ENCODE measurements around the gene BCDIN3D. TPM values are rescaled to one million over a fixed set of nuclear protein-coding genes. Genes with fewer than 3 reads are reported as not detected.

BCDIN3D gene
- total and polyA plus RNA-seq, 2 of the 8 experiments (the other 6 are each of a cell fraction or from before 2014, with no cell fraction given), result 1.6 to 2.4 TPM

DNA sequence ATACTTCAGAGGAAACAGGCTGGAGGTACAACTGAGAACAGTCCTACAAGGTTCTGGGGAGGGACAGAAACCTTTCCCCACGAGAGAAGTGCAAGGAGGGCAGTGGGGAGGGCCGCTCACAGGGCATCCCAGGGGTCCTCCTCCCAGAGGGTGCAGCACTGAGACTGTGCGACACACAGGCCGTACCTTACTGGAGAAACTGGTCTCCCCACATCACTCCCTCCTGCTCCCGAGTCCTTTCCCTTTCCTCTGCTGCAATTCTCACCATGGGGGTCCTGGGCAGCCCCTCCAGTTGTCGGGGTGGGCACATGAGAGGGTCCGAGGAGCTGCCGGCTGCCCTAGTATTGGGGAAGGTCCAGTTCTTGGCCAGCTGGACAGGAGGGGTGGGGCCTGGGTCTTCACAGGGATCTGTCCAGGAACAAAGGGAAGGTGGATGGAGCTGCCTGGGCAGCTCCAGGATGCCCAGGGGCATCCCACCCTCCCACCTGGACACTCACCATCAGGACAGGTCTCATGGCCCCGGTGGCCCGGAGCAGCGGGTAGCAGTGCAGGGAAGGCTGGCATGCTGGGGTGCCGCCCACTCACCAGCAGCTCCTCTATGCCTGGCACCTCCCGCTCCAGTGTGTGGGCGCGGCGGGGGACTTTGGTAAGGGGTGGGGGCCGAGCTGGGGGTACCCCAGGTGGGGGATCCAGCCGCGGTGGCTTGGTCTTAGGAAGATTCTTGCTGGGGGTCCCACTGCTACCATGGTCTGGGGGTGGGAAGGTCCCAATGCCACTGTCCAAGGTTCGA, 50.5 kb downstream of the BCDIN3D start:
- Histone ChIP-seq H4K8ac (ENCODE audit: extremely low read depth, insufficient read depth, low read length) (no peak overlapping the region), H3K14ac (ENCODE audit: insufficient read length) (no peak overlapping the region), H3K4ac (replicated peaks; ENCODE audit: insufficient read length, low read depth, low read length) (no peak overlapping the region), H2BK15ac (ENCODE audit: low read length) (no peak overlapping the region), H3K79me1 (ENCODE audit: low read depth, low read length) (no peaks in the 10 kb centered on the region), H4K91ac (replicated peaks; ENCODE audit: insufficient read length, low read length) (no peak overlapping the region), H3K79me2 (ENCODE audit: control insufficient read depth in 1 of 2, insufficient read depth in 2 of 2, low read length in 2 of 2) (no peaks in the 10 kb centered on the region), H3K36me3 (ENCODE audit: control insufficient read depth in 2 of 4, insufficient read depth in 4 of 4, low read length in 3 of 4) (peaks cover 0 to 11% (median 5%) of the 10 kb centered on the region in 4 experiments; a peak in 5 of 8 replicates), H3K27me3 (replicated peaks in 1 of 4; ENCODE audit: control insufficient read depth in 3 of 4, extremely low read depth in 1 of 4, insufficient read depth in 3 of 4, low read length in 3 of 4) (no peaks in the 10 kb centered on the region), H2AK5ac (ENCODE audit: low read depth, low read length) (no peak overlapping the region), H4K5ac (ENCODE audit: insufficient read length, low read depth, low read length) (no peak overlapping the region), H2AFZ (ENCODE audit: low read length) (no peak overlapping the region), H2BK120ac (replicated peaks; ENCODE audit: low read depth, low read length) (no peak overlapping the region), H2BK20ac (ENCODE audit: low read length) (no peak overlapping the region), H3K18ac (ENCODE audit: extremely low read depth, low read length) (no peak overlapping the region), H3K23ac (ENCODE audit: insufficient read length) (no peak overlapping the region), H3K56ac (replicated peaks; ENCODE audit: insufficient read length, low read depth, low read length) (no peak overlapping the region), H2BK5ac (ENCODE audit: low read depth, low read length) (no peak overlapping the region), H3K27ac (ENCODE audit: low read depth, low read length) (no peak overlapping the region), H4K20me1 (replicated peaks in 1 of 2; ENCODE audit: control insufficient read depth in 1 of 2, insufficient read depth in 2 of 2, low read length in 2 of 2) (peaks cover 0 to 4% of the 10 kb centered on the region in 2 experiments), H3K4me1 (replicated peaks in 1 of 4; ENCODE audit: control insufficient read depth in 3 of 4, insufficient read depth in 4 of 4, low read length in 3 of 4) (peaks cover 0 to 4% (median 0%) of the 10 kb centered on the region in 4 experiments; a peak in 2 of 7 replicates), H3K4me3 (ENCODE audit: extremely low read depth in 1 of 4, insufficient read depth in 2 of 4, low read depth in 3 of 4, low read length in 4 of 4) (no peak overlapping the region), H3K23me2 (ENCODE audit: low read depth, low read length) (no peaks in the 10 kb centered on the region), H2BK12ac (ENCODE audit: low read depth, low read length) (no peak overlapping the region), H3K9me3 (ENCODE audit: insufficient read depth in 2 of 2, low read depth in 1 of 2, low read length in 1 of 2) (no peaks in the 10 kb centered on the region), H3K9ac (replicated peaks in 1 of 4; ENCODE audit: extremely low read depth in 1 of 4, low read depth in 3 of 4, low read length in 3 of 4) (no peak overlapping the region), H3K4me2 (ENCODE audit: insufficient read depth in 1 of 2, low read depth in 2 of 2, low read length in 2 of 2) (no peak overlapping the region)
- ChIA-PET CTCF (ENCODE audit: partially characterized antibody) (interaction anchor here (0.9 to 2.0 kb wide), 8 partner anchors 9 to 154 kb away, joined by 3 to 11 read pairs (median 3); no protein-coding TSS in a partner anchor), POLR2A (ENCODE audit: partially characterized antibody) (interaction anchor here (0.8 to 1.8 kb wide), 10 partner anchors 8 to 120 kb away, joined by 3 to 10 read pairs (median 4); partner anchors contain the start of genes NCKAP5L and TMBIM6)
- FAIRE-seq, result no peak
- TF ChIP-seq CTBP2 (IDR thresholded peaks at IDR 0.05; ENCODE audit: borderline replicate concordance, insufficient read depth, insufficient read length, low read length) (no peak), NANOG (IDR thresholded peaks at IDR 0.05; ENCODE audit: insufficient read depth, low read depth, low read length, poor library complexity, severe bottlenecking) (no peak), GABPA (IDR thresholded peaks at IDR 0.05; ENCODE audit: borderline replicate concordance, insufficient read depth, low read length) (no peak), BCL11A (IDR thresholded peaks at IDR 0.05; ENCODE audit: low read depth in 2 of 2, low read length in 2 of 2) (no peak), SIRT6 (IDR thresholded peaks at IDR 0.05; ENCODE audit: low read length) (no peak), SP4 (IDR thresholded peaks at IDR 0.05; ENCODE audit: low read length) (no peak), EGR1 (IDR thresholded peaks at IDR 0.05; ENCODE audit: borderline replicate concordance, low read depth, low read length) (no peak), BRCA1 (IDR thresholded peaks at IDR 0.05; ENCODE audit: low read depth, low read length) (no peak)
- TF ChIP-seq, protein P1, sequence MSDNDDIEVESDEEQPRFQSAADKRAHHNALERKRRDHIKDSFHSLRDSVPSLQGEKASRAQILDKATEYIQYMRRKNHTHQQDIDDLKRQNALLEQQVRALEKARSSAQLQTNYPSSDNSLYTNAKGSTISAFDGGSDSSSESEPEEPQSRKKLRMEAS (IDR thresholded peaks at IDR 0.05), result no peak
- no peak for DNase-seq (ENCODE audit: low read depth in 1 of 2, low spot score in 2 of 2)
- 97% methylated on average over 16 of the region's 20 CpGs; no CpG with 5 or more reads in 1 of the 2 experiments for WGBS, 2 experiments (ENCODE audit: extremely low coverage in 1 of 2, insufficient coverage in 1 of 2, insufficient read length in 1 of 2, insufficient replicate concordance in 2 of 2, low coverage in 1 of 2, low lambda C conversion rate in 2 of 2, missing lambda C conversion rate in 1 of 2)

Measured in H1 (cell line).